ENCODE measurements around the gene LRRIQ1. TPM values are rescaled to one million over a fixed set of nuclear protein-coding genes. Genes with fewer than 3 reads are reported as not detected.

LRRIQ1 gene
- total RNA-seq, 1 experiment from 2014 or later: 0.39 TPM

DNA sequence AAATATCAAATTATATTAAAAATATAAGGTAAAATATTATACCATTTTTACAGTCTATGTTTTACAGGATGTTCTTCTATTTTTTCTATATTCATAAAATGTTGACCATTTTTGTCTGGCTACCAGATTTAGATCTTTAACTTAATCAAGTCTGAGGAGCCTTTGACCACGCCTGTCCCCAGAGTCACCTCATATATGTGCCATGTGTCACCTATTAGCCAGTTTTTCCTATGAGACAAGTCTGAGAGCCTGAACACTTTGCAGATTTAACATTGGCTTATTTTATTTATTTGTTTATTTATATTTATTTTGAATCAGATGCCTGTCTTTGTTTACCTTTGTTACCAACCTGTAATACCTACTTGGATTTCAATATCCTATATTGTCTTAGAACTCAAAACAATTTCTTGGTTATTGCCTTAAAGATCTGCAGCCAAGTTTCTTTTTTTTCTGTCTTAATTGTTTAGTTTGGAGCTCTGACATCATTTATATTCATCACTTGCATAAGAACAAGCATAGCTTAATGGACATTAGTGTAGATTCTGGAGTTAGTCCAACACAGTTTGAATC is 127.7 kb downstream of the LRRIQ1 start:
- H3K4me1 Mint-ChIP-seq: no peaks in the 10 kb centered on the region
- Histone ChIP-seq H3K4me2 (ENCODE audit: insufficient read depth, insufficient read length, low read length) (no peak overlapping the region), H2BK5ac (ENCODE audit: insufficient read length, low read length) (no peak overlapping the region), H3K23ac (ENCODE audit: insufficient read length, low read depth, low read length) (no peak overlapping the region), H3K27ac (ENCODE audit: insufficient read length, low read depth, low read length) (no peak overlapping the region), H3K9me3 (ENCODE audit: control insufficient read depth, low read depth, low read length) (no peaks in the 10 kb centered on the region), H2AK5ac (ENCODE audit: insufficient read length, low read length) (no peak overlapping the region), H3K18ac (ENCODE audit: insufficient read length, low read depth, low read length) (no peak overlapping the region), H2BK20ac (ENCODE audit: low read depth, low read length, poor library complexity, severe bottlenecking) (no peak overlapping the region), H4K91ac (ENCODE audit: insufficient read length, low read depth, low read length) (no peak overlapping the region), H2AFZ (ENCODE audit: low read length) (no peak overlapping the region), H2BK15ac (ENCODE audit: low read depth, low read length) (no peak overlapping the region), H4K20me1 (ENCODE audit: control insufficient read depth, insufficient read depth, insufficient read length) (no peaks in the 10 kb centered on the region), H4K5ac (ENCODE audit: insufficient read length, low read depth, low read length) (no peak overlapping the region), H2BK12ac (ENCODE audit: insufficient read length, low read depth, low read length) (no peak overlapping the region), H3K4ac (ENCODE audit: low read depth, low read length) (no peak overlapping the region), H3K14ac (ENCODE audit: insufficient read depth, low read length) (no peak overlapping the region), H3K23me2 (ENCODE audit: insufficient read length, low read depth, low read length, poor library complexity, severe bottlenecking) (no peaks in the 10 kb centered on the region), H4K8ac (replicated peaks; ENCODE audit: insufficient read length, low read depth, low read length) (no peak overlapping the region), H3K56ac (ENCODE audit: insufficient read length, low read depth, low read length) (no peak overlapping the region), H3T11ph (ENCODE audit: low read length) (no peak overlapping the region), H3K9ac (ENCODE audit: extremely low read depth, insufficient read length, low read length) (no peak overlapping the region), H3K79me1 (ENCODE audit: insufficient read depth, low read depth, low read length, poor library complexity, severe bottlenecking) (no peaks in the 10 kb centered on the region), H3K27me3 (ENCODE audit: insufficient read depth, low read length) (no peaks in the 10 kb centered on the region), H2BK120ac (ENCODE audit: low read depth, low read length, poor library complexity, severe bottlenecking) (no peak overlapping the region), H3K79me2 (ENCODE audit: insufficient read depth, low read length) (no peaks in the 10 kb centered on the region), H3K4me1 (ENCODE audit: insufficient read depth, low read length) (no peaks in the 10 kb centered on the region)
- H3K9me3 Mint-ChIP-seq: no peaks in the 10 kb centered on the region
- TF ChIP-seq CTCF (conservative IDR thresholded peaks at IDR 0.05): no peak
- H3K27me3 Mint-ChIP-seq (ENCODE audit: low read depth): no peaks in the 10 kb centered on the region
- DNase-seq: no peak
- no peak overlapping the region for H3K27ac Mint-ChIP-seq
- no CpG with 5 or more reads among the region's 1 CpG for WGBS (ENCODE audit: extremely low coverage, insufficient read length, low lambda C conversion rate)
- H3K36me3 Mint-ChIP-seq (ENCODE audit: insufficient read depth in 1 of 3, low read depth in 3 of 3): no peaks in the 10 kb centered on the region
- no peak overlapping the region for H3K4me3 Mint-ChIP-seq
